GM12874 (cell line): Measurements from ENCODE around the gene RPS27.

Source experiments
- TF ChIP-seq, protein P1 (sequence below): IDR thresholded peaks from 2 replicates; pipeline ENCODE4 v1.5.1; 2011; ENCODE audit warnings: low read depth, mild to moderate bottlenecking, control low read depth, low read length, moderate library complexity; ENCODE audit not compliant: insufficient read depth

Gene RPS27

DNA sequence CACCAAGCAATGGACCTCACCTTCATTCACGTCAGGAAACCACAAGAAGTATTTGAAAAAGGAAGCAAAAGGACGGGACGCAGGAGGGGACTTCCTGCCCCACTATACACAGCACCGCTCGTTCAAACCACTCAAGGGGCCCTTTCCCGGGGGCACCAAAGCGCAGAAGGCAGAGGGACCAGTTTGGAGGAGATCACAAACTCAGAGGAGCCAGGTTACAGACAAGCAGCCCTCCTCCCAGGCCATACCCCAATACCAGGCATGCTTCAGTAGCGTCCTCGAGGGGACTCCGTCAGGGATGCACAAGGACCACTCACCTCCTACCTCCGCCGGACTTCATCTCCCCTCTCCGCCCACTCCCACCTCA, 32.8 kb upstream of the RPS27 start:
- TF ChIP-seq, protein P1, sequence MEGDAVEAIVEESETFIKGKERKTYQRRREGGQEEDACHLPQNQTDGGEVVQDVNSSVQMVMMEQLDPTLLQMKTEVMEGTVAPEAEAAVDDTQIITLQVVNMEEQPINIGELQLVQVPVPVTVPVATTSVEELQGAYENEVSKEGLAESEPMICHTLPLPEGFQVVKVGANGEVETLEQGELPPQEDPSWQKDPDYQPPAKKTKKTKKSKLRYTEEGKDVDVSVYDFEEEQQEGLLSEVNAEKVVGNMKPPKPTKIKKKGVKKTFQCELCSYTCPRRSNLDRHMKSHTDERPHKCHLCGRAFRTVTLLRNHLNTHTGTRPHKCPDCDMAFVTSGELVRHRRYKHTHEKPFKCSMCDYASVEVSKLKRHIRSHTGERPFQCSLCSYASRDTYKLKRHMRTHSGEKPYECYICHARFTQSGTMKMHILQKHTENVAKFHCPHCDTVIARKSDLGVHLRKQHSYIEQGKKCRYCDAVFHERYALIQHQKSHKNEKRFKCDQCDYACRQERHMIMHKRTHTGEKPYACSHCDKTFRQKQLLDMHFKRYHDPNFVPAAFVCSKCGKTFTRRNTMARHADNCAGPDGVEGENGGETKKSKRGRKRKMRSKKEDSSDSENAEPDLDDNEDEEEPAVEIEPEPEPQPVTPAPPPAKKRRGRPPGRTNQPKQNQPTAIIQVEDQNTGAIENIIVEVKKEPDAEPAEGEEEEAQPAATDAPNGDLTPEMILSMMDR: no peak

DNA sequence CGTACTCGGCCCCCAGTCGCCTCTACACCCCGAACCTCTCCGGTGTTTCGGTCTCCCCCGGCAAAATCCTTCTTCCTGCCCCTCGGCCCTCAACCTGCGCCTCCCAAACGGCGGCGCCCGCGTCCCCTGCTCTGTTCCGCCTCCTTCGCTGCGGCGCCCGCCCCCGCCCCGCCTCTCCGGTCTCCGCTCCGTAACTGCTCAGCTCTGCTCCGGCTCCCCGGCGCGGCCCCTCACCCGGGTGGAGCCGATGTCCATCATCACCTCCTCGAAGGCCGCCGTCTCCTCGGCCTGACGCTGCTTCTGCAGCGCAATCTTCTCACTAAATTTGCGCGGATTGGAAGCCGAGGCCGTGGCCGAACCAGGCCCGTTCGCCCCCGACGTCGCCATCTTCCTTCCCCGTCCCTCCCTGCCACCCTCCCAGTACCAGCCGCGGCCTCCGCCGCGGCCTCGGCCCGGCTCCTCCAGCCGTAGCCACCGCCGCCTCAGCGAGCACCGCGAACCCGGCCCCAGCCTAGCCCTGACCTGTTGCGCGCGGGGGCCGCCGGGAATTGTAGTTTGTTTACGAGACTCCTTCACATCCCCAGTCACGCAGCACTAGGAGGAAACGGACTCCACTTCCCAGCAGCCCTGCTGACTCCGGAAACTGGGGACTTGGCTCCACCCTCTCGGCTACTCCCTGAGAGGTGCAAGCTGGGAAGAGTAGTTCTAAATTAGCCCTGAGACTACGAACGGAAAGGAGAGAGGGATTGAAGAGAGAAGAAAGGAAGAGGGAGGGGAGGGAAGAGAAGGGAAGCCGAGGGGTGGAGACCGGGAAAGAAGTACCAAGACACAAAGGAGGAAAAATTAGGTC, 32.2 kb upstream of the RPS27 start, which contains the start of gene CRTC2:
CRTC2 (minus strand) TSS at position 502 of the 850 bp plus-strand sequence; CDS start at position 387, 115 bp downstream.
- TF ChIP-seq, protein P1: no peak

DNA sequence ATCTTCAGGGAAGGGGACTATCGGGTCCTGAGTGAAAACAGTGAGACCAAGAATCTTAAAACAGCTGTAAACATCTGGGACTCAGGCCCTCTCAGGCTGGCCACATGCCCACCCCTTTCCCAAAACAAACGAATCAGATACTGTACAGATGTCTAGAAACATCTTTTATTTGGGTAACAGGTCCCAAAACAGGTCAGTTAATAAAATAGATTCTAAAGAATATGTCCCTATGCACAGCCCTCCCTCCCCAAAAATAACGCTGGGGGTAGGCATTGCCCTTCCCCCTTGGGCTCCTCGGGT, 31.7 kb upstream of the RPS27 start:
- TF ChIP-seq, protein P1: no peak

DNA sequence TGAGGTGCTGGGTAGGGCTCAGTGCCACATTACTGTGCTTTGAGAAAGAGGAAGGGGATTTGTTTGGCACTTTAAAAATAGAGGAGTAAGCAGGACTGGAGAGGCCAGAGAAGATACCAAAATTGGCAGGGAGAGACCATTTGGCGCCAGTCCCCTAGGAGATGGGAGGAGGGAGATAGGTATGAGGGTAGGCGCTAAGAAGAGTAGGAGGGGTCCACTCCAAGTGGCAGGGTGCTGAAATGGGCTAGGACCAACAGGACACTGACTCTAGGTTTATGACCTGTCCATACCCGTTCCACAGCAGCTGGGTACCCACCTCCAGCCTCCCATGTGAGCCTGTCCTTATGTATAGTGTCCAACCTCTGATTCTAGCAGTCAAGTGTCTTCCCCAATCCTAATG, 31.1 kb upstream of the RPS27 start:
- TF ChIP-seq, protein P1: no peak

DNA sequence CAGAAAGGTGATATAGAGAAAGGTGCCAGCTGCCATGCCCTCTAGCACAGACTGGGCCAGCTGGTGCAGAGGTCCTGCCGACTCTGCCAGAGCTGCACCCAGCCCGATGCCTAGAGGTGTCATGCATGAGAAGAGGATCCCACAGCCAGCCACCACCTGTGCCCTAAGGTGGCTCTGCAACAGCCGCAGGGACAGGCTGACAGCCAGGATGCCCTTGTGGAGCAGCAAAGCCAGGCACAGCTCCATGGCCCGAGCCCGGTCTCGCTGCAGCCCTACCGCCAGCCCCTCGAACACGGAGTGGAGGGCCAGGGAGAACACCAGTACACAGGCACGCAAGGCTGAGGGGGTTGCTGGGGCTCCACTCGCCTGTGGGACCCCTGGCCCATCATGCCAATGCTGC, 30.4 kb upstream of the RPS27 start:
- TF ChIP-seq, protein P1: no peak

DNA sequence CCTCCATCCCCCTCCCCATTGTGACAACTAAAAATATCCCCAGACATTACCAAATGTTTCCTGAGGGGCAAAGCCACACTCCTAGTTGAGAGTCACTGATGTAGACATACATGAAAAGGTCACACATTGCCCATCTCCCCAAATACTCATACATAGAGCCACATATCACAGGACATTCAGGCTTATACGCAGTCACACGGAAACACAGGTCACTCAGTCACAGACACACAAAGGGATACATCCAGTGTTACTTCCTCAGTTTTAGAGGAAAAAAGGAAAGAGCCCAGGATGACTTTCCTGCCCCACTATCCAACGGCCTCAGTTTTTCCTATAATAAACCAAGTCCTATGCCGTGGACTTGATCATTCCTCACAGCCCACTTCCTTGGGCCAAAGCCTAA, 29.1 kb upstream of the RPS27 start:
- TF ChIP-seq, protein P1: no peak

DNA sequence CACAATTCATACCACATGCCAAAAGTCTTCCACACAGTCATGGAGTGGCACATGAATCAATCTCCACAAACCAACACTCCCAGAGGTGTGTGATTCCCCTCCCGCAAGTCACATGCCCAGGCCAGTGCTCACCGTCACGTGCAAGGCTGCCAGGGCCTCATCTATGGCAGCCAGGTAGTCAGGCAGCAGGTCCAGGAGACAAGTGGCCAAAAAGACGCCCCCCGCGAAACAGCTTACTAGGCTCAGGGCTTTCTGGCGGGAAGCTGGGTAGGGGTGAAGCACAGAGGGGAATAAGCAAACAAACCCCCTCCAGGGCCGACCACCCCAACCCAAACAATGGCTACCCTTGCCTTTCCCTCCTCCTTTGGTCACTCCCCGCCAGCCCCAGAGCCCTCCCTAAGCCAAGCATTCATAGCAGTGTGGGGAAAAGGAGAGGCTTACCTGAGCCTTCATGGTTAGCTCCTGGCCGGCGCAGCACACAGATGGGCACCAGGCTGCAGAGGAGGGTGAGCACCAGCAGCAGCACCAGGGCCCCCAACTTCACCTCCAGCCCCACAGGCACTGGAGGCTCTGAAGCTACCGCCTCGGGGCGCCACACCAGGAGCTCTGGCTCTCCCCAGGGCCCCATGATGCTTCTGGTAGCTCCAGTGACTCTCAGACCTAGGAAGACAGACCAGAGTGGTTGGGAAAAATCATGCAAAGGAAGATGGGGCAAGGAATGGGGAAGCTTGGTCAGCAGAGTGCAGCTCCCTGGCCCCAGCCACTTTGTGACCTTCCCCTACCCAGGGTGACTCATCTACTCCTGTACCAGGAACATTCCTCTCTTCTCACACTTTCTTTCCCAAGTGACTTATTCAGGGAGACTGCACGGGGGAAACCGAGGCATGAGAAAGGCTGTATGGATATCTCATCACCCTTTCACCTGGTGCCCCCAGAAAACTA, 28.2 kb upstream of the RPS27 start:
- TF ChIP-seq, protein P1: no peak
